HG02623 (cell line): ENCODE measurements around the gene PLCD3.
A peak's percentile ranks its signal among the peaks of the same experiment; 100 is the strongest.

ENCODE experiments used
- ATAC-seq: cut with Tn5 transposase; IDR thresholded peaks from one replicate; pipeline ENCODE4 v1.9.1; 2021; ENCODE audit warnings: moderate library complexity; ENCODE audit not compliant: unreplicated experiment

Gene PLCD3

GRCh38 chr17:45132320-45132571, at the start of gene PLCD3:
Gene PLCD3, minus strand, starts transcription at chr17:45132515. Its CDS starts 105 bp downstream, at chr17:45132410.
- no peak for ATAC-seq

GRCh38 chr17:45177563-45177962, 45.2 kb upstream of the PLCD3 start:
- ATAC-seq, result no peak

- no peak for ATAC-seq
These were observed 43.4 kb upstream of the PLCD3 start for GRCh38 chr17:45175759-45176115.

- ATAC-seq, result no peak
These were observed 40.4 kb upstream of the PLCD3 start for GRCh38 chr17:45172541-45173286.

- no peak for ATAC-seq
These were observed 39.9 kb upstream of the PLCD3 start for GRCh38 chr17:45172232-45172540.

GRCh38 chr17:45171338-45172231, 39.3 kb upstream of the PLCD3 start:
- no peak for ATAC-seq

- ATAC-seq, result no peak
These were observed 38.6 kb upstream of the PLCD3 start for GRCh38 chr17:45170931-45171337.

GRCh38 chr17:45170280-45170930, 38.1 kb upstream of the PLCD3 start:
- ATAC-seq, result no peak

GRCh38 chr17:45168991-45169752, 36.9 kb upstream of the PLCD3 start:
- ATAC-seq, result no peak

- no peak for ATAC-seq
These were observed 32.5 kb upstream of the PLCD3 start for GRCh38 chr17:45164734-45165269.

- ATAC-seq, result no peak
These were observed 29.8 kb upstream of the PLCD3 start for GRCh38 chr17:45162025-45162687.

- peak; percentile 86 for ATAC-seq
These were observed 29.1 kb upstream of the PLCD3 start, which contains the start of gene HEXIM2 for GRCh38 chr17:45161288-45162024. Gene HEXIM2, plus strand, starts transcription at chr17:45161875. Its CDS starts 919 bp downstream, at chr17:45162794.

- ATAC-seq, result peak; percentile 6
These were observed 28.4 kb upstream of the PLCD3 start for GRCh38 chr17:45160447-45161287.

- no peak for ATAC-seq
These were observed 23.9 kb upstream of the PLCD3 start for GRCh38 chr17:45156242-45156641.

GRCh38 chr17:45155483-45155882, 23.2 kb upstream of the PLCD3 start:
- ATAC-seq, result no peak

GRCh38 chr17:45155029-45155428, 22.7 kb upstream of the PLCD3 start:
- ATAC-seq, result no peak

GRCh38 chr17:45150911-45151809, 18.8 kb upstream of the PLCD3 start:
- ATAC-seq, result no peak
